K562 (cell line): Measurements from ENCODE around the gene VEGFB. TPM values are rescaled to one million over a fixed set of nuclear protein-coding genes. Genes with fewer than 3 reads are reported as not detected.

Source experiments
- ATAC-seq: fragments of 200-7000 bp; cut with Tn5 transposase; 3 replicates; pipeline ENCODE4 v1.9.1; 2020; ENCODE audit warnings: moderate library complexity
- BruUV-seq: library from RNA; stranded (reverse); fragments of 400-500 nt; replicated peaks from 2 replicates; lab custom pipeline; 2021; lab: Mats Ljungman, UMichigan
- CTCF ChIA-PET: fragments of 300-600 bp; formaldehyde crosslinking; extraction: SDS; loops from one replicate; lab custom pipeline; 2021; ENCODE audit warnings: low intra/inter-chr PET ratio; lab: Yijun Ruan, JAX
- POLR2A ChIA-PET: fragments of 300-600, 350-650 bp; sonication (Branson Sonifier 250); formaldehyde crosslinking; extraction: SDS; loops from one replicate; lab custom pipeline; 2021; ENCODE audit warnings: antibody characterized with exemption, inconsistent platforms; lab: Yijun Ruan, JAX
- DNase-seq, 4 experiments: peaks; one replicate each; pipeline versions ENCODE4 v3.0.0 to v3.0.0-alpha.2; 2011 to 2018; ENCODE audit warnings: low spot score in 3 of 4, mixed read lengths in 3 of 4; ENCODE audit errors: extremely low read depth in 1 of 4
- FAIRE-seq: peaks from 2 replicates; lab custom pipeline; 2011; peaks lifted over from hg19 to GRCh38; lab: Jason Lieb, UNC
- H2AFZ ChIP-seq: 2 replicates; pipeline ENCODE4 v1.6.0; 2011; ENCODE audit warnings: low read depth, low read length, control low read depth, inconsistent platforms
- H3K27ac ChIP-seq: fragments of 200-600 bp; 3 replicates; pipeline ENCODE4 v1.8.0; 2011; ENCODE audit warnings: low read depth, mild to moderate bottlenecking, control low read depth, inconsistent platforms, low read length, moderate library complexity, mixed read lengths; ENCODE audit errors: extremely low read depth
- H3K27me3 ChIP-seq, 2 experiments: fragments of 300-600 bp in 1 of 2; 2 replicates in 1 of 2; 3 replicates in 1 of 2; pipeline versions ENCODE4 v1.6.0 to v1.8.0; 2011; ENCODE audit warnings: inconsistent platforms in 2 of 2, low read length in 2 of 2, mild to moderate bottlenecking in 1 of 2, mixed read lengths in 1 of 2, moderate library complexity in 1 of 2; ENCODE audit not compliant: control insufficient read depth in 2 of 2, insufficient read depth in 2 of 2
- H3K36me3 ChIP-seq: fragments of 300-600 bp; 3 replicates; pipeline ENCODE4 v1.8.0; 2011; ENCODE audit warnings: mild to moderate bottlenecking, low read length, inconsistent platforms; ENCODE audit not compliant: control insufficient read depth, insufficient read depth
- H3K4me1 ChIP-seq, 2 experiments: fragments of 200-600 bp in 1 of 2; replicated peaks in 1 of 2; 2 replicates in 1 of 2; 3 replicates in 1 of 2; pipeline versions ENCODE4 v1.5.1 to v1.8.0; 2011; ENCODE audit warnings: inconsistent platforms in 2 of 2, low read length in 2 of 2, mild to moderate bottlenecking in 1 of 2, mixed read lengths in 1 of 2, moderate library complexity in 1 of 2; ENCODE audit not compliant: control insufficient read depth in 2 of 2, insufficient read depth in 2 of 2
- H3K4me2 ChIP-seq: 2 replicates; pipeline ENCODE4 v1.6.1; 2011; ENCODE audit warnings: low read length, control low read depth, inconsistent platforms, mixed read lengths; ENCODE audit not compliant: insufficient read depth
- H3K4me3 ChIP-seq: fragments of 200-600 bp; sonication (generic), shearing (Covaris generic); 2 replicates; pipeline ENCODE4 v1.5.1; 2016; ENCODE audit warnings: control low read depth, inconsistent platforms
- H3K79me2 ChIP-seq: fragments of 200-600 bp; 3 replicates; pipeline ENCODE4 v1.8.0; 2011; ENCODE audit warnings: low read length, inconsistent platforms; ENCODE audit not compliant: control insufficient read depth, insufficient read depth
- H3K9ac ChIP-seq, 2 experiments: 2 replicates each; pipeline versions ENCODE4 v1.6.0 to v1.6.1; 2011; ENCODE audit warnings: low read depth in 2 of 2, low read length in 2 of 2, control low read depth in 1 of 2, inconsistent platforms in 1 of 2, mild to moderate bottlenecking in 1 of 2, mixed read lengths in 1 of 2; ENCODE audit not compliant: insufficient read depth in 1 of 2
- H3K9me1 ChIP-seq: one replicate; pipeline ENCODE4 v1.6.0; 2011; ENCODE audit warnings: inconsistent platforms, mild to moderate bottlenecking, low read length, moderate library complexity; ENCODE audit not compliant: control insufficient read depth, insufficient read depth
- H3K9me3 ChIP-seq: replicated peaks from 2 replicates; pipeline ENCODE4 v1.5.1; 2011; ENCODE audit warnings: low read depth, low read length, inconsistent platforms; ENCODE audit not compliant: control insufficient read depth, insufficient read depth
- H4K20me1 ChIP-seq: replicated peaks from 2 replicates; pipeline ENCODE4 v1.6.1; 2011; ENCODE audit warnings: low read length, inconsistent platforms, mixed read lengths; ENCODE audit not compliant: control insufficient read depth, insufficient read depth
- HNRNPL ChIP-seq: fragments of 200-400 bp; formaldehyde crosslinking; IDR thresholded peaks from 2 replicates; pipeline ENCODE4 v1.6.1; 2017; ENCODE audit warnings: low read depth, mild to moderate bottlenecking, low read length
- HOXB6 ChIP-seq: fragments of 250-450 bp; sonication (Bioruptor Pico); IDR thresholded peaks from 2 replicates; pipeline ENCODE4 v1.5.1; 2022; ENCODE audit warnings: mild to moderate bottlenecking, borderline replicate concordance
- POLR2G ChIP-seq: fragments of 200-400 bp; formaldehyde crosslinking; IDR thresholded peaks from 2 replicates; pipeline ENCODE4 v1.6.1; 2017; ENCODE audit warnings: low read depth, mild to moderate bottlenecking, antibody characterized with exemption, low read length, moderate library complexity
- WGBS: fragments of 100-300 bp; shearing (Covaris generic); methylation state at CpG from one replicate; pipeline ENCODE4 v1.1.6; 2016; ENCODE audit warnings: low coverage, mixed read lengths; ENCODE audit not compliant: insufficient coverage; ENCODE audit errors: missing lambda C conversion rate; 5-methylcytosine and 5-hydroxymethylcytosine counted together
- in situ Hi-C: fragments of 300-500 bp; cut with MboI; formaldehyde crosslinking; loops from 4 replicates; pipeline ENCODE4 v1.15.0; 2018; ENCODE audit warnings: inconsistent platforms, mixed read lengths
- intact Hi-C: fragments of 100-400 bp; cut with micrococcal nuclease; formaldehyde crosslinking; loops from 2 replicates; pipeline ENCODE4 v1.14.2; 2022
- polyA plus RNA-seq, 8 experiments: library from polyadenylated mRNA; depleted of rRNA in 4 of 8; stranded (reverse) in 5 of 8; unstranded in 3 of 8; fragments of >200 nt; fragmentation: Nextera tagmentation in 2 of 8; fragmentation: Illumina TruSeq in 1 of 8; extraction: Ambion mirVana in 2 of 8; extraction: Trizol in 1 of 8; gene quantifications; 2 replicates each; pipeline versions ENCODE4 v1.2.1 to v1.2.3, GENCODE V29; 2011 to 2014; ENCODE audit warnings: inconsistent platforms in 1 of 8, missing spikeins in 1 of 8
- total RNA-seq, 7 experiments: library from RNA; depleted of rRNA in 6 of 7; stranded (reverse); fragments of >200 nt in 6 of 7; fragmentation: Illumina TruSeq in 2 of 7; extraction: Trizol in 2 of 7; gene quantifications; 2 replicates each; pipeline versions ENCODE4 v1.2.1 to v1.2.3, GENCODE V29; 2011 to 2021; ENCODE audit warnings: low replicate concordance in 1 of 7

Gene VEGFB
- total and polyA plus RNA-seq, 9 of the 15 experiments (the other 6 are each of a cell fraction or from before 2014, with no cell fraction given) = 11.0 to 83.4 (median 25.7) TPM

GRCh38 chr11:64287676-64288352 lies 53.4 kb downstream of the VEGFB start:
- intact Hi-C loops = no loop called here
- 81% methylated on average over 28 of the region's 33 CpGs for WGBS
- H3K4me3 ChIP-seq = no peak overlapping the region
- no peak for ATAC-seq
- TF ChIP-seq POLR2G (peak; percentile 58; the same call in 1 of the 2 replicates), HNRNPL (peak; percentile 60; the same call in 1 of the 2 replicates), HOXB6 (CRISPR knock-in tag) (no peak)
- TF ChIP-seq, all 486 proteins: peak for 2
- no TSS peak for BruUV-seq
- Histone ChIP-seq H3K79me2 (peaks cover 12% of the 10 kb centered on the region; the same call in 1 of the 3 replicates), H2AFZ (no peak overlapping the region), H3K27me3 (peaks cover 5 to 17% of the 10 kb centered on the region in 2 experiments; a peak in 4 of 5 replicates), H3K9me3 (no peaks in the 10 kb centered on the region), H3K4me1 (peaks cover 7 to 64% of the 10 kb centered on the region in 2 experiments; a peak in 4 of 5 replicates), H3K27ac (no peak overlapping the region), H3K4me2 (no peak overlapping the region), H3K9ac (peak overlapping the region in 1 of 2 experiments; percentile 75; a peak in 1 of 4 replicates), H3K9me1 (no peaks in the 10 kb centered on the region), H3K36me3 (no peaks in the 10 kb centered on the region), H4K20me1 (no peaks in the 10 kb centered on the region)
- ChIA-PET CTCF (no interaction called here), POLR2A (interaction anchor here (0.9 to 1.4 kb wide), 4 partner anchors 14 to 82 kb away, joined by 3 to 8 read pairs (median 4); partner anchors contain the start of gene FERMT3)
- FAIRE-seq (no peak), DNase-seq (no peak)
- in situ Hi-C loops = no loop called here

- ATAC-seq (no peak), DNase-seq (no peak), FAIRE-seq (no peak)
- intact Hi-C loops (no loop called here), in situ Hi-C loops (no loop called here)
- Histone ChIP-seq H3K36me3 (no peaks in the 10 kb centered on the region), H3K27me3 (peaks cover 11 to 22% of the 10 kb centered on the region in 2 experiments; a peak in 4 of 5 replicates), H4K20me1 (no peaks in the 10 kb centered on the region), H3K79me2 (peaks cover 10% of the 10 kb centered on the region; the same call in 1 of the 3 replicates), H3K4me2 (no peak overlapping the region), H3K4me1 (peaks cover 7 to 67% of the 10 kb centered on the region in 2 experiments; a peak in 4 of 5 replicates), H3K4me3 (no peak overlapping the region), H3K9me1 (no peaks in the 10 kb centered on the region), H2AFZ (no peak overlapping the region), H3K9me3 (no peaks in the 10 kb centered on the region), H3K9ac (peak overlapping the region in 1 of 2 experiments; percentile 75; a peak in 1 of 4 replicates), H3K27ac (no peak overlapping the region)
- ChIA-PET CTCF (no interaction called here), POLR2A (interaction anchor here (0.9 to 1.4 kb wide), 3 partner anchors 14 to 82 kb away, joined by 3 to 5 read pairs (median 4); partner anchors contain the start of gene FERMT3)
- BruUV-seq = no TSS peak
- WGBS = 58% methylated on average over 8 of the region's 9 CpGs
- TF ChIP-seq POLR2G = 0 out of 2 replicates have a peak, but pooled peaks have one; percentile 5
Measured at GRCh38 chr11:64288353-64288750, 54.0 kb downstream of the VEGFB start.
